ENCODE data around the gene ADGB.

GRCh38 chr6:146861029-146861563 lies 262.3 kb downstream of the ADGB start:
- no peak for TF ChIP-seq EZH2 (IDR thresholded peaks at IDR 0.05; ENCODE audit: low read length, missing control alignments)
- TF ChIP-seq, protein P1, sequence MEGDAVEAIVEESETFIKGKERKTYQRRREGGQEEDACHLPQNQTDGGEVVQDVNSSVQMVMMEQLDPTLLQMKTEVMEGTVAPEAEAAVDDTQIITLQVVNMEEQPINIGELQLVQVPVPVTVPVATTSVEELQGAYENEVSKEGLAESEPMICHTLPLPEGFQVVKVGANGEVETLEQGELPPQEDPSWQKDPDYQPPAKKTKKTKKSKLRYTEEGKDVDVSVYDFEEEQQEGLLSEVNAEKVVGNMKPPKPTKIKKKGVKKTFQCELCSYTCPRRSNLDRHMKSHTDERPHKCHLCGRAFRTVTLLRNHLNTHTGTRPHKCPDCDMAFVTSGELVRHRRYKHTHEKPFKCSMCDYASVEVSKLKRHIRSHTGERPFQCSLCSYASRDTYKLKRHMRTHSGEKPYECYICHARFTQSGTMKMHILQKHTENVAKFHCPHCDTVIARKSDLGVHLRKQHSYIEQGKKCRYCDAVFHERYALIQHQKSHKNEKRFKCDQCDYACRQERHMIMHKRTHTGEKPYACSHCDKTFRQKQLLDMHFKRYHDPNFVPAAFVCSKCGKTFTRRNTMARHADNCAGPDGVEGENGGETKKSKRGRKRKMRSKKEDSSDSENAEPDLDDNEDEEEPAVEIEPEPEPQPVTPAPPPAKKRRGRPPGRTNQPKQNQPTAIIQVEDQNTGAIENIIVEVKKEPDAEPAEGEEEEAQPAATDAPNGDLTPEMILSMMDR (conservative IDR thresholded peaks at IDR 0.05 in 1 of 2, IDR thresholded peaks at IDR 0.05 in 1 of 2; ENCODE audit: low read depth in 1 of 2, low read length in 2 of 2), result no peak

Measured in fibroblast of lung (primary cell).